ENCODE data around the gene FAM83G.

The FAM83G gene

DNA sequence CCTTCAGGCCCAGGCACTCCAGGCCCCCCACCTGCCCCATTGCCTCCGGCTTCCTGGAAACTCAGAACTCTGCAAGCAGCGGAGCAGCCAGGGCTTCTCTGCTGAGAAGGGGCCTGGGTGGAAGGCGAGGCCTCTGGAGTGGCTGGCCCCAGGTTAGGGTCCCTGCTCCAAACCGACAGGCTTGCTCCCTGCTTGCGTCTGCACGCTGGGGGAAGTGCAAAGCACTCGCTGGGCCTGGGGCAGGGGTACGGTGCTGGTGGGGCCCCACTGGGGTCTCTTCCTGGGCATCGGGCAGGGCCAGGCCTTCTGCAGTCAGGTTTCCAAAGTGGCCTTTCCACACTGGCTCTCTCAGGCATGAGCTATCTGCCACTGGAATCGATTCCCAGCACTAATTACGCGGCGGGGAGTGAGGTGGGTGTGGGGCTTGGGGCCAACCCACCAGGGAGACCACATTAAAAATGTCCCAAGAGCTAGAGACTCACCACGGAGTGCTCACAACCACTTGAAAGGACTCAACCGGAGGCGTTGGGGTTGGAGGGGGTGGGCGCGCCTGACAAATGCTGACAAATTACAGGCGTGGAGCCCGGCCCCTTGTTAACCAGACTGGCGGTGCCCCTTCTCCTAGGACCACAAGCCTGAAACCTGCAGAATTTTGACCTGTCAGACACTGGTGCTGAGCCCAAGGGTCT lies 17.9 kb downstream of the FAM83G start:
- DNase-seq, result no peak

GRCh38 chr17:18985475-18985874 lies 19.1 kb downstream of the FAM83G start:
- no peak for DNase-seq

- DNase-seq, result no peak
Observed at GRCh38 chr17:18984273-18985114, 20.1 kb downstream of the FAM83G start.

DNA sequence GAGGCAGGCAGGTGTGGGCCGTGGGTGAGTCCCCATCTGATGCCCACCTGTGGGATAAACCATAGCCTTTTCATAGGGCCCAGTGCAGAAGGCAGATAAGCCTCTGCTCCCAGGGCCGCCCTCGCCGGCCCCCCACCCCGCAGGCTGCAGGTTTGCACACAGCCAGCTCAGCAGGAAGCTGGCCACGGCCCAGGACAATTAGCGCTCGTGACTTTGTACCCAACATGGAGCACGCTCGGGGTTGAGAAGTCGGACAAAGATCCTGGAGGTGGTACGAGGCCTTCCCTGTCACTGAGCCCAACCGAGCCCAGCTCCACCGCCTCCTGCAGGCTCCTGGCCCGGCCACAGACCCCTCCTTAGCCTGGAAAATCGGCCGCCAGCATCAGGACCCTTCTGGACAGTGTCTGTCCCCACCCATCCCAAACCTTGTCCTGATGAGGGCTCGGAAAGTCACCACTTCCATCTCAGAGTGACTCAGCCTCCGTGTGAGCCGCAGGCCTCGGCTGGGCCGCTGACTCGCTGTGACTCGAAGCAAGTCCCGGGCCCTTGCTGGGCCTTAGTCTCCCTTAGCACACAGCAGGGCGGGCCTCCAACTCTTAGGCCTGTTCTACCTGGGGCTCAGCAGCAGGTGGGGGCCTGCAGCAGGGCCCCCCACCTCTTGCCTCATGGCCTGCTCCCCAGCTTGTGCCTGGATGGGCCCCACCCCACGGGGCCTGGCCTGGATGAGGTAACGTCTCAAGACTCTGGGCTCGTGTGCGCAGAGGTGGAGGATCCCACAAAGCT lies 22.7 kb downstream of the FAM83G start:
- DNase-seq, result no peak

DNA sequence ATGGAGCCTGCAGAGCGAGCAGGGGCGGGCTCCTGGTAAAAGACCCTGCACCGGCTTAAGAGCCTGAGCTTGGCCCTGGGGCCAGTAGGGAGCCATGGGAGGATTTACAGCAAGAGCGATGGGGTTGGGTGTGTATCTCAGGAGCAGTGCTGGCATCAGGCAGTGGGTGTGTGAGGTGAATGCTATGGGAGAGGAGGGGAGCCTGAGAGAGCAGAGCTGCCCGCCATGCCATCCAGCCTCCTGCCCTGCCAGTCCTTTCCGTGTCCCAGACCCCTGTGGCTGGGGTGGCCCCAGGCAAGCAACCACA lies 23.3 kb downstream of the FAM83G start:
- no peak for DNase-seq

DNA sequence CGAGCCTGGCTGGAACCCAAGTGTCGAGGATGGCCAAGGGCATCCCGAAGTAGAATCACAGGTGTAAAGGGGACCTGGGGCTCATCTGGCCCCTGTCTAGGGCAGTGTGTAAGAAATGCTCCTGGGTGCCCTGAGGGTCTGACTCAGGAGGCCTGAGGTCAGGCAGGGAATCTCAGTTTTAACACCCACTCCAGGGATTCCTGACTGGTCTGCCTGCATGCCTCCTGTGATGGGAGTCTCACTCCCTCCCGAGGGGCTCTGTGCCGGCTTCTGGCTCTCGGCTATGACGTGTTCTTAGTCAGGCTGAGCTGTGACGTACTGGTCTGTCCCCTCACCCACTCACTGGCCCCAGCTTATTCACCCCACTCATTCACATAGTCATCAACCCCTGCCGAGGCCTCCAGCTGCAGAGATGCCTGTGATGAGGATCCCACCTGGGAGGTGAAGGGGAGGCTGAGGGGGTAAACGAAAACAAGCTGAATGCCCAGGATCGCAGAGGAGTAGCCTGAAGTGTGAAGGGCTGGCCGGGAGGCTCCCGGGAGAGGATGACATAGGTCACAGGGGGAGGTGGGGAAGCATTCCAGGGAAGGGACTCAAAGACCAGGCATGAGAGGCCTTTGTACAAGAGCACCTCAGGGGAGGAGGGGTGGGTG lies 23.8 kb downstream of the FAM83G start:
- DNase-seq, result no peak

DNA sequence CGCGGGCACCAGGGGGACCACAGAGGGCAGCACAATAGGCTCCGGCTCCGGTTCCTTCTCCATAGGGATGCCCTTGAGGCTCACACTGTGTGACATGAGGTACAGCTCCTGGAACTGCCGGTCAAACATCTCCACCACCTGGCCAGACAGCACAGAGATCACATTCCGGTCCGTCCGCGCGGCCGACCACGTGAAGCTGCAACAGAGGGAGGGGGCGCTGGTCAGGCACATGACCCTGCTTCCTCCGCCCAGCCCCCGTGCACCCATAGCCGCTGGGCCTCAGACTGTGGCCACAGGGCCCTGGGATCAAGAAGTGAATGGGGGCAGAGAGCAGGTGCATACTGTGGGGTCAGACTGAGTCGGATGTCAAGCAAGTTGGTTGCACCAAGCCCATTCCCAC lies 25.9 kb downstream of the FAM83G start:
- no peak for DNase-seq

DNA sequence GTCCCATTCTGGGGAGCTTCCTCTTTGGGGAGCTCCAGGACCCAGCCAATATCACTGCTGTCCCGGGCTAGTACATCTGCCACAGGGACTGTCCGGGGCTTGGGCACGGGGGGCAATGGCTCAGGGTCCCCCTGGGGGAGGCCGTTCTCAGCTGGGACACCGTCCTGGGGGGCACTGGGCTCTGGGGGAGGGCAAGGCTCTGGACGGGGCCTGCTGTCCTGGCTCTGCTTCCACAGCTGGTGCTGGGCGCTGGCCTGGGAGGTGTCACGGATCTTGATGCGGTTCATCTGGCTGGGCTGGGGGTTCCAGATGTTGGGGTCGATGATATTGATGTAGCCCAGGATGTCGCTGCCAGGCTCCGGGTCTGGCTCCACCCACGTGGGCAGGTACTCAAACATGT lies 26.5 kb downstream of the FAM83G start:
- no peak for DNase-seq

GRCh38 chr17:18977646-18978045 lies 26.9 kb downstream of the FAM83G start:
- DNase-seq, result no peak

- DNase-seq, result no peak
Observed at GRCh38 chr17:18977021-18977420, 27.5 kb downstream of the FAM83G start.

DNA sequence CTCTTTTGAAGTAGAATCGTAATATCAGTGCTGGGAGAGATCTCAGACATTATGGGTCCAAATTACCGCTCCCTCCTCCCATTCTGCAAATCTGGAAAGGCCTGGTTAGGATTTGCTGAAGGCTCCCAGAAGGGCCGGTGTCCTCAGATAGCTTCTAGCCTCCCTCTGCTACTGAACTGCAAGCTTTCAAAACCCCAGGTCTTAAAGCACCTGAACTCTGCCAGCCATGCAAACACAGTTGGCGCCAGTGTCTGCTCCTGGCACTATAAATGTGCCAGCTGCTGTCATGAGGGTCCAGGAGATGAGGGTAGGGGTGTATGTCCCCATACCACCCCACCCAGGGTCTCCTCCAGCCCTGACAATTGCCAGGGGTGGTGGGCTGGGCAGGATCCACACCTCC lies 28.4 kb downstream of the FAM83G start:
- no peak for DNase-seq

GRCh38 chr17:18975597-18975996 lies 29.0 kb downstream of the FAM83G start:
- DNase-seq, result no peak

DNA sequence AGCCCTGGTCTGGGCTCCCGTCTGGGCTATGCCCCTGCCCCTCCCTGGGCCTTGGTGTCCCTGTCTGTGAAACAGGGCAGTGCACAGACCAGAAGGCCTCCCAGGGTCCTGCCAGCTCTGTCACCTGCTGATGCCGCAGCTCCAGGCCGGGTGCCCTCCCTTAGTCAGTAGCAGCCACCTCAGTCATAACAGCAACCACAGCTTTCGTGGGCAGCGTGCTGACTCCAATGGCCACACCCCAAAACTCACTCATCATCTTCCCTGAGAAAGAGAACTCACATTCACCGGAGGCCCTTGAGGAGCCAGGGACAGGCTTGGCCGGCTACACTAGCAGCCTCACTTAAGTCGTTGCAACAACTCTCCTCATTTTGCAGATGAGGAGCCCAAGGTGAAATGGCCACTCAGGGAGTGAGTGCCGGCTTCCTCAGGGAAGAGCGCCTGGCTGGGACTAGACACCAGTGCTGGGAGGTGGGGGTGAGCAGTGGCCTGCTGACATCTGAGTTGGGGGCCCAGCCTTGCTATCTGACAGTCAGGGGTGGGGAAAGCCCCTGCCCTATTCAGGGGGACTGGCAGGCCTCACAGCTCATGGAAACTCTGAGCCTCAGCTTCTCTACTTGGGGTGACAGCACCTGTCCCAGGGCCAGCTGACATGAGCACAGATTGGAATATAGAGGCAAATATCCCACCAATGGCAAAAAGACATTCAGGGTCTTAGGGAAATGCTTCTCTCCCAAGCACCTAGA lies 30.0 kb downstream of the FAM83G start:
- DNase-seq, result no peak

DNA sequence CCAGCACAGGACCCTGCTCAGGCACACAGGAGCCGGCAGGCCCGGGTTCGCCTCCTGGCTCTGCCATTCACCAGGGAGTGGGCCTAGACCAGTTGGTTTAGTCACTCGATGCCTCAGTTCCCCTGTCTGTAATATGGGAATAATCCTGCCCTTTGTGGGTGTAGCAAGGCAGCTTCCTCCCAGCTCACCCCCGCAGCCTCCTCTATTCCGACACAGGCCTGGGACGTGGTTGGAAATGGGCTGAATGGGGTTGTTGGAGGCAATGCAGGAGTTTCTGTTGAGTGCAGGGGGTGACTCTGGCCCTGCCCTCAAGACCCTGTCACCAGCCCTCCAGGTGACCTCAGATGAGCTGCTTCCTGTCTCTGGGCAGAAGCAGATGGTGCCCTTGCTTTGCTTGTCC lies 32.8 kb downstream of the FAM83G start:
- DNase-seq, result no peak

- DNase-seq, result no peak
Observed at GRCh38 chr17:18970582-18971480, 33.7 kb downstream of the FAM83G start.

DNA sequence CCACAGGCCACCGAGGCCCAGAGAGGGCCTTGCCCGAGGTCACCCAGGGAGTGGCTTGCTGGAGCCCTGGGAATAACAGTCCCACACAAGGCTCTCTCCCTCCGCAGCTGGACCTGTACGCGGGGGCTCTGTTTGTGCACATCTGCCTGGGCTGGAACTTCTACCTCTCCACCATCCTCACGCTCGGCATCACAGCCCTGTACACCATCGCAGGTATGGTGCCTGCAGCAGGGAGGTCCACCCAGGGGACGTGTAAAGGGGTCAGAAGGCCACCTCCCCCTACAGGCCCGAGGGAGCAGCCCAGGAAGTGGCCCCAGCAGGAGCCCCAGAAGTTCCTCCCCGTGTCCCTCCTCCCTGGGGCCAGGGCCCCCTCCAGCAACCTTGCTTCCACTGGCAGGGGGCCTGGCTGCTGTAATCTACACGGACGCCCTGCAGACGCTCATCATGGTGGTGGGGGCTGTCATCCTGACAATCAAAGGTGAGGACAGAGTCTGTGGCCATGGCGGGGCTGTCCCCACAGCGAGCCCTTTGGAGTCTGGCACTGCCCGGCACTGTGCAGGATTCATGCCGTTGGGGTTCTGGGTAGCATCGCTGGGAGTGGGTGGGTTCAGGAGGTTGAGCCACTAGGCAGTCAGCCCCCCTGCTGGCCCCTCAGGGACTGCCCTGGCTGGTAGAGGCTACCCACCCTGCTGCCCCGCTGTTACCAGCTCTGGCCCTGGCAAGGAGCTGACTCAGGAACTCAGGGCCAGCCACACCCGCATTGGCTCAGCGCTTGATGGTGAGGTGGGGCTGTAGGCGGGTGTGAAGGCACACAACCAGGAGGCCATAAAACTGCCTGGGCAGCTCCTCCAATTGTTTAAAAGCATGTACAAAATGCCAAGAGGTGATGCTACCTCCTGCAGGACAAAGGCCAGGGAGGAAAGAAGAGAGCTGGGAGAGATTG lies 35.3 kb downstream of the FAM83G start:
- no peak for DNase-seq

GRCh38 chr17:18968345-18968744 lies 36.2 kb downstream of the FAM83G start:
- no peak for DNase-seq

- no peak for DNase-seq
Observed at GRCh38 chr17:18967916-18968315, 36.6 kb downstream of the FAM83G start.

DNA sequence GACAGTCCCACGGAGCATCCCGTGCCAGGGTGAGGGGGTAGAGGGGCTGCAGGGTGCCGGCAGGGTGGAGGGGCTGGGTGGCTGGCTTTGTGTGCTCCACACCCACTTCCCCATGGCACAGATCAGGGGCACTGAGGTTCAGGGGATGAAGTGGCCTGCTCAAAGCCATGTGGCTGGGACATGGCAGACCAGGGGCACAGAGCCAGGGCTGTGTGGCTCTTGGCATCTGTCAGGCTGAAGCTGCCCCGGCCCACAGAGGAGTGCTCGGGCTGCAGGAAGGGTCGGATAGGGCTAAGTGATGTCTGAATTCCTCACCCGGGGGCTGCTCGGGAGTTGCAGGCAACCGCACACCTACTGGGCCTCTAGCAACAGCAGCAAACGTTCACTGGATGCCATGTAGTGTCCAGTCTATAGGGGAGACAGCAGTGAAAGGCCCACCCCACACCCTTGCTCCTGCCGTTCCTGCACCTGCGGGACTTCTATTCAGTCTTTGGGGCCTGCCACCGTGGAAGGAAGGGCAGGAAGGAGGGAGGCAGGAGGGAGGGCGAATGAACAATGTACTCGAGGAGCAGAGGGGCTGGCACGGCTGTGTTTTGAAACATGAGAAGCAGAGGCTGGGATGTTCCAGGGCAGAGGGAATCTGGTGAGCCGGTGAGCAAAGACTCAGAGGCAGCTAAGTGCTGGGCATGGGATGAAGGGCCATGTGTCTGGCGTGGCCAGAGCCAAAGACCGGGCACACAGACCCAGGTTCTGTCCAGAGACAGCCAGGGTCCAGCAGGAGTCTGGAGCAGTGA lies 37.5 kb downstream of the FAM83G start:
- DNase-seq, result no peak
